ENCODE data around the gene TXNL4A.

The TXNL4A gene

GRCh38 chr18:80009661-80010550 is 21.5 kb upstream of the TXNL4A start:
- no peak for DNase-seq
- Histone ChIP-seq H3F3A (ENCODE audit: insufficient read depth, low read length) (no peaks in the 10 kb centered on the region), H3K9me2 (replicated peaks; ENCODE audit: insufficient read depth, low read length) (no peaks in the 10 kb centered on the region), H3K9ac (ENCODE audit: low read length) (no peak overlapping the region), H3K27me3 (replicated peaks; ENCODE audit: insufficient read depth, low read length) (no peaks in the 10 kb centered on the region), H3K4me2 (ENCODE audit: low read depth, low read length) (no peak overlapping the region), H3K4me1 (ENCODE audit: low read length) (no peaks in the 10 kb centered on the region), H3K9me3 (replicated peaks; ENCODE audit: insufficient read depth, low read length) (no peaks in the 10 kb centered on the region), H4K20me1 (ENCODE audit: insufficient read depth, low read length) (no peaks in the 10 kb centered on the region), H2AFZ (ENCODE audit: low read length) (no peak overlapping the region), H3K27ac (ENCODE audit: low read length) (no peak overlapping the region), H3K79me2 (ENCODE audit: low read length) (no peaks in the 10 kb centered on the region), H3K4me3 (ENCODE audit: low read length) (no peak overlapping the region), H3K36me3 (replicated peaks; ENCODE audit: insufficient read depth, low read length) (no peaks in the 10 kb centered on the region)
- no peak for TF ChIP-seq EZH2 (optimal IDR thresholded peaks at IDR 0.05; ENCODE audit: low read depth, low read length)
- no peak for TF ChIP-seq EZH2phosphoT487 (IDR thresholded peaks at IDR 0.05; ENCODE audit: low read length)
- no peak for TF ChIP-seq CTCF (IDR thresholded peaks at IDR 0.05; ENCODE audit: low read length)

DNA sequence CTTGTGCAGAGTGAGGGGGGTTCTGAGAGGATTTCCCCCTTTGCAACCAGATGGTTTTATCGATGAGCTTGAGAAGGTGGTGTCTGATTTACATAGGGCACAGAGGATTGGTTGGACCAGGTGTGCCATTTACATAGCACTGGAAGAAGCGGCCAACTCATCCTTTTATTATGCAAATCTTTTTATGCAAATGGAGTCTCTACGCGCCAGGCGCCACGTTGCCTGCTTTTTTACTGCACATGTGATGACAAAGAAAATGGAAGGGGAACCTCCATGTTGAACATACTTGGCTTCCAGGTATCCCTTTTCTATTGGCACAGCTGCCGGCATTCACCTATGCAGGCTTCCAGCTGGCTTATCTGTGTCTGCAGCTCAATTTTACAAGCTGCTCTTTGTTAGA is 18.4 kb upstream of the TXNL4A start:
- Histone ChIP-seq H3F3A (ENCODE audit: insufficient read depth, low read length) (no peaks in the 10 kb centered on the region), H3K36me3 (replicated peaks; ENCODE audit: insufficient read depth, low read length) (no peaks in the 10 kb centered on the region), H3K4me3 (ENCODE audit: low read length) (no peak overlapping the region), H3K79me2 (ENCODE audit: low read length) (no peaks in the 10 kb centered on the region), H2AFZ (ENCODE audit: low read length) (no peak overlapping the region), H3K9ac (ENCODE audit: low read length) (no peak overlapping the region), H3K27ac (ENCODE audit: low read length) (no peak overlapping the region), H3K9me2 (replicated peaks; ENCODE audit: insufficient read depth, low read length) (no peaks in the 10 kb centered on the region), H3K4me2 (ENCODE audit: low read depth, low read length) (no peak overlapping the region), H3K4me1 (ENCODE audit: low read length) (no peaks in the 10 kb centered on the region), H4K20me1 (ENCODE audit: insufficient read depth, low read length) (no peaks in the 10 kb centered on the region), H3K27me3 (replicated peaks; ENCODE audit: insufficient read depth, low read length) (no peaks in the 10 kb centered on the region), H3K9me3 (replicated peaks; ENCODE audit: insufficient read depth, low read length) (no peaks in the 10 kb centered on the region)
- DNase-seq, result no peak
- TF ChIP-seq CTCF (IDR thresholded peaks at IDR 0.05; ENCODE audit: low read length), result no peak
- TF ChIP-seq EZH2phosphoT487 (IDR thresholded peaks at IDR 0.05; ENCODE audit: low read length), result no peak
- TF ChIP-seq EZH2 (optimal IDR thresholded peaks at IDR 0.05; ENCODE audit: low read depth, low read length), result no peak

DNA sequence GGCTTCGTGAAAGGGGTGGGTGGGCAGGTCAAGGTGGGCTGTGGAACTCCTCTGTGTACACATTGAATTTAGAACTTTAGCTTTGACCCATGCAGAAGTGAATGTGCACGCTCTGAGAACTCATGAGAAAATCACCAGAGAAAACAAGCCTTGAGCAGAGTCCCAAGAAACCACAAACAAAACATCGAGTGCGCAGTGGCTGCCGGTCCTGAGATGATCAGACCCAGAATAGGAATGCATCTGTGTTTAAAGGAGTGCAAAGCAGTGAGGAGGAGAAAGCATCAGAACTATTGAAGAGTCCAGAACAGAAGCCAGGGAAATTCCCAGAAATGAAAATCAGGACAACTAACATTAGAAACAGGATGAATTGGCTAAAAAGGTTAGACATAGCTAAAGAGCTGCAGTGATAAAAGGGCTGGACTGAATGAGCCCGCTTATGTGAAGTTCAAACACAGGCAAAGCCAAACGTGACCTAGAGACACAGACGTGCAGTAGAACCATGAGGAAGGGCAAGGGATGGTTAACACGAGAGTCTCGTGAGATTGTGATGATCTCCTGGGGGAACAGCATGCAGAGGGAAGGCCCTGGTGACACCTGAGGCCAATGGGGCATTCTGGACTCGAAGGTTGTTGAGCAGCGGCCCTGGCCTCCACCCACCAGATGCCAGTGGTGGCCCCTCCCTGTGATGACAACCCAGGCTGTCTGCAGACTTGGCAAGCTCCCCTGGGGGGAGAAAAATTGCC is 16.4 kb upstream of the TXNL4A start:
- H4K20me1 ChIP-seq (ENCODE audit: insufficient read depth, low read length), result no peaks in the 10 kb centered on the region
- H3K27me3 ChIP-seq (replicated peaks; ENCODE audit: insufficient read depth, low read length), result no peaks in the 10 kb centered on the region
- no peaks in the 10 kb centered on the region for H3K36me3 ChIP-seq (replicated peaks; ENCODE audit: insufficient read depth, low read length)
- H3K9me2 ChIP-seq (replicated peaks; ENCODE audit: insufficient read depth, low read length), result no peaks in the 10 kb centered on the region
- no peaks in the 10 kb centered on the region for H3K79me2 ChIP-seq (ENCODE audit: low read length)
- H3F3A ChIP-seq (ENCODE audit: insufficient read depth, low read length), result no peaks in the 10 kb centered on the region
- no peak overlapping the region for H3K4me3 ChIP-seq (ENCODE audit: low read length)
- no peaks in the 10 kb centered on the region for H3K9me3 ChIP-seq (replicated peaks; ENCODE audit: insufficient read depth, low read length)
- no peak overlapping the region for H3K27ac ChIP-seq (ENCODE audit: low read length)
- no peak overlapping the region for H2AFZ ChIP-seq (ENCODE audit: low read length)
- no peaks in the 10 kb centered on the region for H3K4me1 ChIP-seq (ENCODE audit: low read length)
- no peak for DNase-seq
- H3K4me2 ChIP-seq (ENCODE audit: low read depth, low read length), result no peak overlapping the region
- no peak overlapping the region for H3K9ac ChIP-seq (ENCODE audit: low read length)
- TF ChIP-seq EZH2phosphoT487 (IDR thresholded peaks at IDR 0.05; ENCODE audit: low read length) (no peak), EZH2 (optimal IDR thresholded peaks at IDR 0.05; ENCODE audit: low read depth, low read length) (no peak), CTCF (IDR thresholded peaks at IDR 0.05; ENCODE audit: low read length) (no peak)
